ENCODE measurements around the gene CEACAM19.

GRCh38 chr19:44640518-44640917, 30.8 kb upstream of the CEACAM19 start:
- no peak for TF ChIP-seq CTCF (IDR thresholded peaks at IDR 0.05)
- no peak for TF ChIP-seq POLR2A (IDR thresholded peaks at IDR 0.05)

Data from uterus (tissue), 2 donors.